GM19324 (cell line): ENCODE data around the gene TMEM134.

Experiments used
- ATAC-seq: cut with Tn5 transposase; IDR thresholded peaks from one replicate; pipeline ENCODE4 v1.9.1; 2021; ENCODE audit warnings: mild to moderate bottlenecking, moderate library complexity; ENCODE audit not compliant: unreplicated experiment, low FRiP score

The TMEM134 gene

GRCh38 chr11:67411785-67412152 lies 57.3 kb downstream of the TMEM134 start:
- ATAC-seq = no peak
